PFSK-1 (cell line): Measurements from ENCODE around the gene PPRC1.

Source experiments
- FOXP2 ChIP-seq: optimal IDR thresholded peaks from 2 replicates; pipeline ENCODE3; 2011; ENCODE audit warnings: borderline replicate concordance, control low read depth, inconsistent platforms; ENCODE audit not compliant: insufficient read depth; ENCODE audit errors: extremely low read length, extremely low read depth
- POLR2AphosphoS5 ChIP-seq: IDR thresholded peaks from 2 replicates; pipeline ENCODE4 v1.6.1; 2012; ENCODE audit warnings: low read depth, mild to moderate bottlenecking, control low read depth, low read length, moderate library complexity
- REST ChIP-seq, 2 experiments: IDR thresholded peaks; 2 replicates each; pipeline versions ENCODE4 v1.6.1 to v1.8.0; 2011 to 2012; ENCODE audit warnings: low read depth in 2 of 2, low read length in 2 of 2, control low read depth in 1 of 2, inconsistent platforms in 1 of 2, mild to moderate bottlenecking in 1 of 2, moderate library complexity in 1 of 2; ENCODE audit not compliant: insufficient read depth in 1 of 2
- SIN3A ChIP-seq: IDR thresholded peaks from 2 replicates; pipeline ENCODE4 v1.6.1; 2012; ENCODE audit warnings: mild to moderate bottlenecking, low read length, moderate library complexity, borderline replicate concordance; ENCODE audit not compliant: insufficient read depth
- TAF1 ChIP-seq: IDR thresholded peaks from 2 replicates; pipeline ENCODE4 v1.6.1; 2012; ENCODE audit warnings: low read length, control low read depth, borderline replicate concordance; ENCODE audit not compliant: insufficient read depth

Gene PPRC1

GRCh38 chr10:102150970-102151773 lies 18.3 kb downstream of the PPRC1 start:
- TF ChIP-seq POLR2AphosphoS5 = no peak
- no peak for TF ChIP-seq FOXP2

- TF ChIP-seq REST (IDR thresholded peaks at IDR 0.05; ENCODE audit: insufficient read depth in 1 of 2, low read depth in 2 of 2, low read length in 2 of 2) (no peak), TAF1 (peak; percentile 81; the same call in 1 of the 2 replicates), FOXP2 (peak; percentile 90), POLR2AphosphoS5 (peak; percentile 95), SIN3A (peak; percentile 93)
Observed at GRCh38 chr10:102151774-102152544, 19.1 kb downstream of the PPRC1 start, which contains the start of gene NOLC1. Gene NOLC1, plus strand, starts transcription at chr10:102152389. Its CDS starts 22 bp downstream, at chr10:102152411.

GRCh38 chr10:102152545-102152890 lies 19.7 kb downstream of the PPRC1 start:
- no peak for TF ChIP-seq REST (IDR thresholded peaks at IDR 0.05; ENCODE audit: insufficient read depth in 1 of 2, low read depth in 2 of 2, low read length in 2 of 2)
- no peak for TF ChIP-seq POLR2AphosphoS5
- no peak for TF ChIP-seq SIN3A
- no peak for TF ChIP-seq TAF1
- no peak for TF ChIP-seq FOXP2

- TF ChIP-seq REST (IDR thresholded peaks at IDR 0.05; ENCODE audit: insufficient read depth in 1 of 2, low read depth in 2 of 2, low read length in 2 of 2) = no peak
- no peak for TF ChIP-seq FOXP2
- TF ChIP-seq SIN3A = no peak
- TF ChIP-seq POLR2AphosphoS5 = no peak
- no peak for TF ChIP-seq TAF1
Observed at GRCh38 chr10:102153093-102153620, 20.3 kb downstream of the PPRC1 start.

- no peak for TF ChIP-seq TAF1
- TF ChIP-seq REST (IDR thresholded peaks at IDR 0.05; ENCODE audit: insufficient read depth in 1 of 2, low read depth in 2 of 2, low read length in 2 of 2) = no peak
- no peak for TF ChIP-seq FOXP2
- no peak for TF ChIP-seq SIN3A
- TF ChIP-seq POLR2AphosphoS5 = no peak
Observed at GRCh38 chr10:102154466-102155116, 21.8 kb downstream of the PPRC1 start.
